SH-SY5Y (cell line): ENCODE results near the gene PTPRC.

ENCODE experiments used
- GATA2 ChIP-seq: IDR thresholded peaks from 2 replicates; pipeline ENCODE4 v1.6.1; 2011; ENCODE audit warnings: mild to moderate bottlenecking, low read depth, low read length
- GATA3 ChIP-seq: IDR thresholded peaks from 2 replicates; pipeline ENCODE4 v1.6.1; 2011; ENCODE audit warnings: low read depth, mild to moderate bottlenecking, low read length, moderate library complexity

- TF ChIP-seq GATA3 (no peak), GATA2 (no peak)
Measured at GRCh38 chr1:198667807-198668206, 29.0 kb downstream of the PTPRC start.
